ENCODE data around the gene SETD1A.

The SETD1A gene

GRCh38 chr16:31023627-31024226 is 66.2 kb downstream of the SETD1A start:
- no peak for TF ChIP-seq CTCF (IDR thresholded peaks at IDR 0.05; ENCODE audit: control insufficient read depth, insufficient read depth, low read depth, low read length, missing control alignments)
- no peak for DNase-seq (ENCODE audit: low read depth)
- no peak overlapping the region for H3K4me3 ChIP-seq (ENCODE audit: control insufficient read depth, low read depth, low read length)

DNA sequence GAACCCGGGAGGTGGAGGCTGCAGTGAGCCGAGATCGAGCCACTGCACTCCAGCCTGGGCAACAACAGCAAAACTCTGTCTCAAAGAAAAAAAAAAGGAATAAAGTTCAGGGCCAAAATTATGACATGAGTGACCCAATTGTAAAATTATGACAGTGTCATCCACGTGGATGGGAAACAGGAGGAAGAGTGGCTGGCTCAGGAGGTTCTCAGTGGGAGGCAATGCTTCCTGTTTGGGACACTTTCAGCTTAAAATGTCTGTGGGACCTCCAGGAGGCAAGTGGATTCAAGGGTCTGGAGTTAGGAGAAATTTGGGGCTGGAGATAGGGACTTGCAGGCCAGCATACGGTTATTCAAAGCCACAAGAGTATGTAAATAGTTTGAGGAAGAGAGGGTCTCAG is 67.8 kb downstream of the SETD1A start:
- no peak for DNase-seq (ENCODE audit: low read depth)
- H3K4me3 ChIP-seq (ENCODE audit: control insufficient read depth, low read depth, low read length): no peak overlapping the region
- no peak for TF ChIP-seq CTCF (IDR thresholded peaks at IDR 0.05; ENCODE audit: control insufficient read depth, insufficient read depth, low read depth, low read length, missing control alignments)

DNA sequence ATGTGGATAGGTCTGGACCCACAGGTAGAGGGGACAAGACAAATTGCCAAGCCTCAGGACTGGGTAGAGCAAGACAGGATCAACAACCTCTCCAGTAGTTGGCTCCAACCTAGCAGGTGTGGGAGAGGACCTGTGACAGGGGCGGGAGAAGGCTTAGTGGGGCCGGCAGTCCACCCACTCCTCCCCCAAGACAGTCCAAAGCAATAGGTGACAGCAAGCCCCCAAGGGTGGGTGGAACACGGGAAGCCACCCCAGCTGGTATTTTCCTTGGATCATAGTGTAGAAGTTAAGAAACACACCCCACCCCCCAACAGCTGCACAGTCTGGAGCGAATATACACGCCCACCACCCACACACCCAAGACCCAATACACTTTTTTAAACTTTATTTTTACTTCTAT is 71.7 kb downstream of the SETD1A start:
- no peak for TF ChIP-seq CTCF (IDR thresholded peaks at IDR 0.05; ENCODE audit: control insufficient read depth, insufficient read depth, low read depth, low read length, missing control alignments)
- no peak for DNase-seq (ENCODE audit: low read depth)
- no peak overlapping the region for H3K4me3 ChIP-seq (ENCODE audit: control insufficient read depth, low read depth, low read length)

GRCh38 chr16:31031276-31031675 is 73.7 kb downstream of the SETD1A start:
- no peak for DNase-seq (ENCODE audit: low read depth)
- H3K4me3 ChIP-seq (ENCODE audit: control insufficient read depth, low read depth, low read length): no peak overlapping the region
- no peak for TF ChIP-seq CTCF (IDR thresholded peaks at IDR 0.05; ENCODE audit: control insufficient read depth, insufficient read depth, low read depth, low read length, missing control alignments)

- DNase-seq (ENCODE audit: low read depth): peak; percentile 86
- peak within 1 kb of the TSS; percentile 56 for H3K4me3 ChIP-seq (ENCODE audit: control insufficient read depth, low read depth, low read length)
- TF ChIP-seq CTCF (IDR thresholded peaks at IDR 0.05; ENCODE audit: control insufficient read depth, insufficient read depth, low read depth, low read length, missing control alignments): peak; percentile 14
Measured at GRCh38 chr16:31032736-31033708, 75.5 kb downstream of the SETD1A start, which contains the start of gene STX4. TSS of gene STX4 (plus strand) at chr16:31033558. CDS start at chr16:31033806, 248 bp downstream.

- TF ChIP-seq CTCF (IDR thresholded peaks at IDR 0.05; ENCODE audit: control insufficient read depth, insufficient read depth, low read depth, low read length, missing control alignments): no peak
- H3K4me3 ChIP-seq (ENCODE audit: control insufficient read depth, low read depth, low read length): peak overlapping the region; percentile 56
- DNase-seq (ENCODE audit: low read depth): no peak
Measured at GRCh38 chr16:31033709-31034492, 76.3 kb downstream of the SETD1A start.

Data from AG09309 (cell line).